HEK293 (cell line): ENCODE data around the gene TMEM244.

Experiments used
- CTCF ChIP-seq: fragments of 450-650 bp; formaldehyde crosslinking; IDR thresholded peaks from 2 replicates; pipeline ENCODE4 v1.5.1; 2016; ENCODE audit warnings: missing biosample characterization, missing genetic modification characterization
- REST ChIP-seq: fragments of 450-650 bp; formaldehyde crosslinking; IDR thresholded peaks from 2 replicates; pipeline ENCODE4 v1.5.1; 2016; ENCODE audit warnings: missing biosample characterization, missing genetic modification characterization
- SETDB1 ChIP-seq: IDR thresholded peaks from one replicate; pipeline ENCODE4 v1.6.1; 2017; ENCODE audit warnings: mild to moderate bottlenecking, low read length, moderate library complexity, mixed read lengths; ENCODE audit not compliant: insufficient read length
- YY1 ChIP-seq: fragments of 450-650 bp; formaldehyde crosslinking; IDR thresholded peaks from 2 replicates; pipeline ENCODE4 v1.5.1; 2018; ENCODE audit warnings: missing biosample characterization, missing genetic modification characterization
- ZNF2 ChIP-seq: fragments of 450-650 bp; formaldehyde crosslinking; IDR thresholded peaks from 2 replicates; pipeline ENCODE4 v1.5.1; 2016; ENCODE audit warnings: missing biosample characterization, missing genetic modification characterization
- ZNF274 ChIP-seq, 2 experiments: fragments of 200-500 bp in 1 of 2; fragments of 450-650 bp in 1 of 2; sonication (Bioruptor generic) in 1 of 2; formaldehyde crosslinking in 1 of 2; IDR thresholded peaks; 2 replicates each; pipeline versions ENCODE4 v1.5.1 to v1.6.1; 2014 to 2016; ENCODE audit warnings: borderline replicate concordance in 1 of 2, inconsistent platforms in 1 of 2, low read length in 1 of 2, missing biosample characterization in 1 of 2, missing genetic modification characterization in 1 of 2
- ZNF558 ChIP-seq: fragments of 450-650 bp; formaldehyde crosslinking; IDR thresholded peaks from 2 replicates; pipeline ENCODE4 v1.5.1; 2016; ENCODE audit warnings: missing biosample characterization, missing genetic modification characterization

- TF ChIP-seq SETDB1 (no peak), CTCF (no peak), ZNF274 (IDR thresholded peaks at IDR 0.05; ENCODE audit: low read length) (no peak), ZNF274 (tag by site-specific recombination; IDR thresholded peaks at IDR 0.05; ENCODE audit: borderline replicate concordance) (no peak), REST (tag by site-specific recombination) (no peak), YY1 (tag by site-specific recombination) (no peak), ZNF558 (tag by site-specific recombination) (no peak), ZNF2 (no peak)
These were observed 19.0 kb downstream of the TMEM244 start for GRCh38 chr6:129842137-129842536.
